ENCODE results near the gene ARHGAP27.

Gene ARHGAP27

GRCh38 chr17:45394091-45394490, 38.6 kb downstream of the ARHGAP27 start:
- TF ChIP-seq CTCF (IDR thresholded peaks at IDR 0.05): no peak

GRCh38 chr17:45393411-45393810, 39.3 kb downstream of the ARHGAP27 start:
- TF ChIP-seq CTCF (IDR thresholded peaks at IDR 0.05): no peak

- no peak for TF ChIP-seq CTCF (IDR thresholded peaks at IDR 0.05)
Measured at GRCh38 chr17:45391918-45392317, 40.8 kb downstream of the ARHGAP27 start.

- no peak for TF ChIP-seq CTCF (IDR thresholded peaks at IDR 0.05)
Measured at GRCh38 chr17:45391291-45391690, 41.4 kb downstream of the ARHGAP27 start.

- TF ChIP-seq CTCF (IDR thresholded peaks at IDR 0.05): no peak
Measured at GRCh38 chr17:45389354-45389753, 43.3 kb downstream of the ARHGAP27 start.

GRCh38 chr17:45388604-45389325, 43.9 kb downstream of the ARHGAP27 start:
- no peak for TF ChIP-seq CTCF (IDR thresholded peaks at IDR 0.05)

- TF ChIP-seq CTCF (IDR thresholded peaks at IDR 0.05): no peak
Measured at GRCh38 chr17:45387739-45388138, 44.9 kb downstream of the ARHGAP27 start.

- TF ChIP-seq CTCF (IDR thresholded peaks at IDR 0.05): no peak
Measured at GRCh38 chr17:45386178-45386577, 46.5 kb downstream of the ARHGAP27 start.

Measured in LNCAP (cell line).